ENCODE measurements around the gene FANCD2. TPM values are rescaled to one million over a fixed set of nuclear protein-coding genes. Genes with fewer than 3 reads are reported as not detected.
"Not testable (repeated sequence)": the region's sequence is repeated elsewhere in the genome, so short reads cannot be mapped to it uniquely, and the experiment has no call there.

Gene FANCD2
- total RNA-seq, 3 donors from 2014 or later: 3.8 to 12.9 (median 5.4) TPM

- ATAC-seq: no peak
- H3K9me3 ChIP-seq: no peaks in the 10 kb centered on the region
- H3K4me3 ChIP-seq: no peak overlapping the region
- no peak for TF ChIP-seq CTCF (IDR thresholded peaks at IDR 0.05)
- DNase-seq: no peak
- no peaks in the 10 kb centered on the region for H3K4me1 ChIP-seq (ENCODE audit: low read depth)
- intact Hi-C loops (cut with DNase I, micrococcal nuclease): no loop called here
- no peaks in the 10 kb centered on the region for H3K36me3 ChIP-seq (ENCODE audit: low read depth)
Measured at GRCh38 chr3:10047876-10048275, 21.6 kb downstream of the FANCD2 start.

- H3K9me3 ChIP-seq; H3K36me3 ChIP-seq (ENCODE audit: low read depth); DNase-seq; H3K4me1 ChIP-seq (ENCODE audit: low read depth); ATAC-seq; intact Hi-C loops (cut with DNase I, micrococcal nuclease); H3K4me3 ChIP-seq: not testable (repeated sequence)
Measured at GRCh38 chr3:10053054-10053453, 26.8 kb downstream of the FANCD2 start.

- TF ChIP-seq CTCF (IDR thresholded peaks at IDR 0.05): no peak
- Histone ChIP-seq H3K36me3 (ENCODE audit: low read depth) (no peaks in the 10 kb centered on the region), H3K9me3 (no peaks in the 10 kb centered on the region), H3K4me1 (ENCODE audit: low read depth) (no peaks in the 10 kb centered on the region), H3K4me3 (no peak overlapping the region)
- ATAC-seq (no peak), DNase-seq (no peak)
- intact Hi-C loops (cut with DNase I, micrococcal nuclease): no loop called here
Measured at GRCh38 chr3:10055097-10055496, 28.9 kb downstream of the FANCD2 start.

- H3K36me3 ChIP-seq (ENCODE audit: low read depth); ATAC-seq; H3K4me1 ChIP-seq (ENCODE audit: low read depth); H3K4me3 ChIP-seq; intact Hi-C loops (cut with DNase I, micrococcal nuclease); DNase-seq; H3K9me3 ChIP-seq: not testable (repeated sequence)
Measured at GRCh38 chr3:10070077-10070476, 43.8 kb downstream of the FANCD2 start.

- H3K4me1 ChIP-seq (ENCODE audit: low read depth): no peaks in the 10 kb centered on the region
- intact Hi-C loops (cut with DNase I, micrococcal nuclease): no loop called here
- no peak for DNase-seq
- TF ChIP-seq CTCF (IDR thresholded peaks at IDR 0.05): no peak
- ATAC-seq: no peak
- H3K4me3 ChIP-seq: no peak overlapping the region
- no peaks in the 10 kb centered on the region for H3K36me3 ChIP-seq (ENCODE audit: low read depth)
- no peaks in the 10 kb centered on the region for H3K9me3 ChIP-seq
Measured at GRCh38 chr3:10074666-10075065, 48.4 kb downstream of the FANCD2 start.

GRCh38 chr3:10081871-10082270 lies 55.6 kb downstream of the FANCD2 start:
- TF ChIP-seq CTCF (IDR thresholded peaks at IDR 0.05): no peak
- H3K9me3 ChIP-seq: no peaks in the 10 kb centered on the region
- ATAC-seq (no peak), DNase-seq (no peak)
- H3K4me1 ChIP-seq (ENCODE audit: low read depth): no peaks in the 10 kb centered on the region
- intact Hi-C loops (cut with DNase I, micrococcal nuclease): no loop called here
- no peak overlapping the region for H3K4me3 ChIP-seq
- H3K36me3 ChIP-seq (ENCODE audit: low read depth): no peaks in the 10 kb centered on the region

- no peak overlapping the region for H3K4me3 ChIP-seq
- intact Hi-C loops (cut with DNase I, micrococcal nuclease): no loop called here
- no peak for ATAC-seq
- TF ChIP-seq CTCF (IDR thresholded peaks at IDR 0.05): no peak
- no peaks in the 10 kb centered on the region for H3K9me3 ChIP-seq
- no peaks in the 10 kb centered on the region for H3K36me3 ChIP-seq (ENCODE audit: low read depth)
- H3K4me1 ChIP-seq (ENCODE audit: low read depth): no peaks in the 10 kb centered on the region
- no peak for DNase-seq
Measured at GRCh38 chr3:10085738-10086137, 59.5 kb downstream of the FANCD2 start.

Data from mucosa of descending colon (tissue), 3 donors.